ENCODE data around the gene P2RX1. TPM values are rescaled to one million over a fixed set of nuclear protein-coding genes. Genes with fewer than 3 reads are reported as not detected.
"Not testable (repeated sequence)": the region's sequence is repeated elsewhere in the genome, so short reads cannot be mapped to it uniquely, and the experiment has no call there.

The P2RX1 gene
- polyA plus RNA-seq, 3 donors = 22.9 to 117 (median 33.8) TPM

DNA sequence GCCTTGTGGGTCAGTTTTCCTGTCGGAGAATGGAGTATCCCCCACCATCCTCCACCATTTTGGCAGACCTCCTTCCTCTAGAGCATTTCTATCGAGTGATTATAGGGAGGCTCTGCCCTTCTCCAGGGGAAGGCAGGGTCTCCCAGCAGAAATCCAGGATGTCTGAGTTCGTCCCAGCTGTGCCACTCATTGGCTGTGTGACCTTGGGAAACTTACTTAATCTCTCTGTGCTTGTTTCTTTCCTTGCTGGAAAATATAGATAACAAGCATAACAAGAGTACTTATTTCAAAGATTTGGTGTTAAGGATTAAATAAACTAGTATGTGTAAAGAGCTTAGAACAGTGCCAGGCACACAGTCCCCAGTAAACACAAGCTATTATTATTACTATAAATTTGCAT, 33.2 kb upstream of the P2RX1 start:
- intact Hi-C loops (cut with micrococcal nuclease) = no loop called here
- TF ChIP-seq, protein P1, sequence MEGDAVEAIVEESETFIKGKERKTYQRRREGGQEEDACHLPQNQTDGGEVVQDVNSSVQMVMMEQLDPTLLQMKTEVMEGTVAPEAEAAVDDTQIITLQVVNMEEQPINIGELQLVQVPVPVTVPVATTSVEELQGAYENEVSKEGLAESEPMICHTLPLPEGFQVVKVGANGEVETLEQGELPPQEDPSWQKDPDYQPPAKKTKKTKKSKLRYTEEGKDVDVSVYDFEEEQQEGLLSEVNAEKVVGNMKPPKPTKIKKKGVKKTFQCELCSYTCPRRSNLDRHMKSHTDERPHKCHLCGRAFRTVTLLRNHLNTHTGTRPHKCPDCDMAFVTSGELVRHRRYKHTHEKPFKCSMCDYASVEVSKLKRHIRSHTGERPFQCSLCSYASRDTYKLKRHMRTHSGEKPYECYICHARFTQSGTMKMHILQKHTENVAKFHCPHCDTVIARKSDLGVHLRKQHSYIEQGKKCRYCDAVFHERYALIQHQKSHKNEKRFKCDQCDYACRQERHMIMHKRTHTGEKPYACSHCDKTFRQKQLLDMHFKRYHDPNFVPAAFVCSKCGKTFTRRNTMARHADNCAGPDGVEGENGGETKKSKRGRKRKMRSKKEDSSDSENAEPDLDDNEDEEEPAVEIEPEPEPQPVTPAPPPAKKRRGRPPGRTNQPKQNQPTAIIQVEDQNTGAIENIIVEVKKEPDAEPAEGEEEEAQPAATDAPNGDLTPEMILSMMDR (IDR thresholded peaks at IDR 0.05) = no peak
- peaks cover 16% of the 10 kb centered on the region for H4K20me1 ChIP-seq (ENCODE audit: insufficient read depth, low read length)
- H3K4me1 ChIP-seq (ENCODE audit: control insufficient read depth in 1 of 2, insufficient read depth in 2 of 2, low read length in 2 of 2) = no peaks in the 10 kb centered on the region
- no peak overlapping the region for H3K27ac ChIP-seq (ENCODE audit: low read depth in 1 of 2, low read length in 2 of 2)
- 100% methylated on average over 2 of the region's 3 CpGs for WGBS (ENCODE audit: insufficient coverage)
- Mint-ChIP-seq H3K27ac (peak overlapping the region in 3 of 7 donors; percentile 10 to 31 (median 15)), H3K27me3 (ENCODE audit: low read depth in 3 of 3) (no peaks in the 10 kb centered on the region), H3K4me1 (no peaks in the 10 kb centered on the region), H3K4me3 (no peak overlapping the region), H3K9me3 (peaks cover 0 to 2% (median 0%) of the 10 kb centered on the region in 7 donors), H3K36me3 (peaks cover 42 to 83% of the 10 kb centered on the region in 2 donors)
- H3K4me2 ChIP-seq (replicated peaks; ENCODE audit: extremely low read depth, low read length, poor library complexity, severe bottlenecking) = no peak overlapping the region
- H3K79me2 ChIP-seq (ENCODE audit: insufficient read depth, low read length) = peaks cover 11% of the 10 kb centered on the region
- no peaks in the 10 kb centered on the region for H3K27me3 ChIP-seq (ENCODE audit: control insufficient read depth in 2 of 2, insufficient read depth in 2 of 2, low read length in 2 of 2)
- no peak for DNase-seq
- H2AFZ ChIP-seq (ENCODE audit: insufficient read depth, low read depth, low read length, poor library complexity, severe bottlenecking) = no peak overlapping the region
- no peak overlapping the region for H3K9ac ChIP-seq (ENCODE audit: insufficient read depth, low read length, poor library complexity, severe bottlenecking)
- H3K36me3 ChIP-seq (replicated peaks in 1 of 2; ENCODE audit: control insufficient read depth in 1 of 2, insufficient read depth in 2 of 2, low read length in 2 of 2) = peaks cover 46 to 77% of the 10 kb centered on the region in 2 donors
- H3K4me3 ChIP-seq (replicated peaks in 1 of 3; ENCODE audit: low read depth in 2 of 3, low read length in 3 of 3) = no peak overlapping the region
- H3K9me3 ChIP-seq (replicated peaks in 1 of 2; ENCODE audit: control insufficient read depth in 1 of 2, insufficient read depth in 1 of 2, low read length in 2 of 2) = no peaks in the 10 kb centered on the region

GRCh38 chr17:3948551-3948950, 32.3 kb upstream of the P2RX1 start:
- H3K4me1 ChIP-seq (ENCODE audit: control insufficient read depth in 1 of 2, insufficient read depth in 2 of 2, low read length in 2 of 2); H3K4me2 ChIP-seq (replicated peaks; ENCODE audit: extremely low read depth, low read length, poor library complexity, severe bottlenecking); H2AFZ ChIP-seq (ENCODE audit: insufficient read depth, low read depth, low read length, poor library complexity, severe bottlenecking); H3K9me3 ChIP-seq (replicated peaks in 1 of 2; ENCODE audit: control insufficient read depth in 1 of 2, insufficient read depth in 1 of 2, low read length in 2 of 2); H3K27me3 ChIP-seq (ENCODE audit: control insufficient read depth in 2 of 2, insufficient read depth in 2 of 2, low read length in 2 of 2); H3K9ac ChIP-seq (ENCODE audit: insufficient read depth, low read length, poor library complexity, severe bottlenecking); H3K4me1 Mint-ChIP-seq; DNase-seq; H3K27ac ChIP-seq (ENCODE audit: low read depth in 1 of 2, low read length in 2 of 2); H3K4me3 ChIP-seq (replicated peaks in 1 of 3; ENCODE audit: low read depth in 2 of 3, low read length in 3 of 3); intact Hi-C loops (cut with micrococcal nuclease); H3K79me2 ChIP-seq (ENCODE audit: insufficient read depth, low read length); H3K4me3 Mint-ChIP-seq; H4K20me1 ChIP-seq (ENCODE audit: insufficient read depth, low read length); H3K9me3 Mint-ChIP-seq; H3K27me3 Mint-ChIP-seq (ENCODE audit: low read depth in 3 of 3): not testable (repeated sequence)
- WGBS (ENCODE audit: insufficient coverage) = 100% methylated on average over 2 of the region's 3 CpGs
- H3K36me3 Mint-ChIP-seq = peaks cover 49 to 86% of the 10 kb centered on the region in 2 donors
- H3K27ac Mint-ChIP-seq = peak overlapping the region in 2 of 7 donors; percentile 15 to 68
- H3K36me3 ChIP-seq (replicated peaks in 1 of 2; ENCODE audit: control insufficient read depth in 1 of 2, insufficient read depth in 2 of 2, low read length in 2 of 2) = peaks cover 49 to 80% of the 10 kb centered on the region in 2 donors

Measured in CD14-positive monocyte (primary cell).